Measurements from ENCODE around the gene GABRB2.
"Not testable (repeated sequence)": the region's sequence is repeated elsewhere in the genome, so short reads cannot be mapped to it uniquely, and the experiment has no call there.

The GABRB2 gene

GRCh38 chr5:161269125-161269524, 277.4 kb downstream of the GABRB2 start:
- H3K4me3 ChIP-seq (ENCODE audit: low read length): no peak overlapping the region
- DNase-seq (ENCODE audit: low read depth, low spot score): no peak

GRCh38 chr5:161266954-161267353, 279.6 kb downstream of the GABRB2 start:
- H3K4me3 ChIP-seq (ENCODE audit: low read length): no peak overlapping the region
- no peak for DNase-seq (ENCODE audit: low read depth, low spot score)

- H3K4me3 ChIP-seq (ENCODE audit: low read length): no peak overlapping the region
- no peak for DNase-seq (ENCODE audit: low read depth, low spot score)
Measured at GRCh38 chr5:161265006-161265405, 281.5 kb downstream of the GABRB2 start.

GRCh38 chr5:161263191-161263590, 283.3 kb downstream of the GABRB2 start:
- DNase-seq (ENCODE audit: low read depth, low spot score): no peak
- no peak overlapping the region for H3K4me3 ChIP-seq (ENCODE audit: low read length)

- H3K4me3 ChIP-seq (ENCODE audit: low read length): no peak overlapping the region
- DNase-seq (ENCODE audit: low read depth, low spot score): no peak
Measured at GRCh38 chr5:161261668-161262323, 284.7 kb downstream of the GABRB2 start.

GRCh38 chr5:161258438-161258837, 288.1 kb downstream of the GABRB2 start:
- no peak for DNase-seq (ENCODE audit: low read depth, low spot score)
- H3K4me3 ChIP-seq (ENCODE audit: low read length): no peak overlapping the region

GRCh38 chr5:161256957-161257356, 289.6 kb downstream of the GABRB2 start:
- no peak for DNase-seq (ENCODE audit: low read depth, low spot score)
- no peak overlapping the region for H3K4me3 ChIP-seq (ENCODE audit: low read length)

- DNase-seq (ENCODE audit: low read depth, low spot score); H3K4me3 ChIP-seq (ENCODE audit: low read length): not testable (repeated sequence)
Measured at GRCh38 chr5:161252955-161253354, 293.6 kb downstream of the GABRB2 start.

- no peak overlapping the region for H3K4me3 ChIP-seq (ENCODE audit: low read length)
- no peak for DNase-seq (ENCODE audit: low read depth, low spot score)
Measured at GRCh38 chr5:161246749-161247148, 299.8 kb downstream of the GABRB2 start.

- H3K4me3 ChIP-seq (ENCODE audit: low read length); DNase-seq (ENCODE audit: low read depth, low spot score): not testable (repeated sequence)
Measured at GRCh38 chr5:161245846-161246245, 300.7 kb downstream of the GABRB2 start.

Measured in Jurkat, Clone E6-1 (cell line).